ENCODE measurements around the gene FDX2.
A peak's percentile ranks its signal among the peaks of the same experiment; 100 is the strongest.

The FDX2 gene

DNA sequence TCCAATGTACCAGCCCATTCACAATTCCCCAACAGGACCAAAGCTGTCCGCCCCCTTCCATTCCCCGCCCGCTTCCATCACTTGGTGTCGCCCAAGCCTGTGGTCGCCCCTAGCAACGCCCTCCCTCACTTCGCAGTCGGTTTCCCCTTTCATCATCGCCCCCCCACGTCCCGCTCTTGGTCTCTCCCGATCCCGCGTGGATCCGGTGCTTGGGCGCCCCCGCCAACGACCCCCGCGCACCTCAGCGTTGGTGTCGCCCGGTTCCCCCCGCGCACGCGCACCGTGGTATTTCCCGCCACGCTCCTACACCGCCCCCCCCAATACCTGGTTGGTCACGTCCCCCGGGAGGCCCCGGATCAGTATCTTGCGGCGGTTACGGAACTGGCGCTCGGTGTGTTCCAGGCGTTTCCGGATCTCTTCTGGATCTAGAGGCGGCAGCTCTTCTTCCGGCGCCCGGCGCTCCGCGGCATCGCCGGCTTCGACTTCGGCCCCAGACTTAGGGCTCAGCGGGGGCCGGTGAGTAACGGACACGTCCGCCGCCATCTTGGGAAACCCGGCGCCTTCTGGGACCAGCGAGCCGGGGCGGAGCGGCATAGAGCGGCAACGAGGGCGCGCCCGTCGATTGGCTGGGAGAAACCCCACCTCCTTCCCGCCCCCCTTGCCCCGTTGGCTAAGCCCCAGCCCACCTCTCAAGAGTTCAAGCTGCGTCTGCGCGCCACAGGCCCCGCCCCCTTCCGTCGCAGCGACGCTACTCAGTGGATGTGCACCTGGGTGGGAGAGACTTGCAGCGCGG is 17.3 kb upstream of the FDX2 start, which contains the start of gene RAVER1:
Gene RAVER1, minus strand, starts transcription at position 565 of the 793 bp plus-strand sequence. Its CDS starts 22 bp downstream, at position 543.
- DNase-seq: peak; percentile 90 to 96

DNA sequence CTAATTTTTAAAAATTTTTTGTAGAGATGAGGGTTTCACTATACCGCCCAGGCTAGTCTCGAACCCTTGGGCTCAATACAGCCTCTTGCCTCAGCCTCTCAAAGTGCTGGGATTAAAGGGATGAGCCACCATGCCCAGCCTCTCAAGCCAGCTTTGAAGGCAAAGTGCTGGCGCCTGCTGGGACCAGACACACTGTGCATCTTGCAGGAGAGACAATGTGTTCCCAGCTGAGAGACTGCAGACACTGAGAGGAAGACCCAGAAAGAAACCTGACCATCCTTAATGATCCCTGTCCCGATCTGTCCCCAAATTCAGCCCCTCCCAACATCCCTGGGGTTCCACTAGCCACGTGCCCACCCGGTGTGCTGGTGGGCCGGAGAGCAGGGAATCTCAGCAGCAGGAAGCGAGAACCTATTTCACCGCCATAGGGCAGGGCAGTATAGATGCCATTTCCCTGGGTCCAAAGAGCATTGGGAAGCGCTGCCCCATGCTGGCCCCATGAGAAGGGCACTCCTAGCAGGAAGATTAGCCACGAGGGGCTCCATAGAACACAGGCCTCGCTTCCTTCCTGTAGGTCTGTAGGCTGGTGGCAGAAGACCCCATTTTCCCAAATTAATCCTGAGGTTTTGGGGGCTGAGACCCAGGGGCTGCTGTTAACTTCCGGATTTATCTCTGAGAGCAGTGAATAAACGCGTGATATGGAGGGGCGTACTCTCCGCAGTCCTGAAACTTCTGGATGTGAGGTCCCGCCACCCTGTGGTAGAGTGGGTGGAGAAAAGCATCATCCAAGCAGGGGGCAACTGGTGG is 16.5 kb upstream of the FDX2 start:
- no peak for DNase-seq

DNA sequence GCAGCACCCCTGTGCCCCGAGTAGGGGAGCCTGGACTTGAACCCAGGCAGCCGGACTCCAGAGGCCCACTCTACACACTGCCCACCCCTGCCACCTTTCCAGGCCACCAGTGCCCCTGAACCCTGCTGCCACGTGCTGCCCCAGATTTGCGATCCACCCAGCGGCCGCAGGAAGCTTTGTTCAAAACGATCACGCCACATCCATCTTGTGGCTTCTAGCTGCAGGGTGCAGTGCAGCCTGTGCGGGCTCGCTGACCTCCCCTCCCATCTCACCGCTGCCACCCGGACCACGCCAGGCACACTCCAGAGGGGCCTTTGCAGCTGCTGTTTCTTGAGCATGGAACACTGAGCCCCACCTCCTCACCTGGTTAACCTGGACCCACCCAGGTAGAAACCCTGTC is 13.7 kb upstream of the FDX2 start:
- DNase-seq: no peak

DNA sequence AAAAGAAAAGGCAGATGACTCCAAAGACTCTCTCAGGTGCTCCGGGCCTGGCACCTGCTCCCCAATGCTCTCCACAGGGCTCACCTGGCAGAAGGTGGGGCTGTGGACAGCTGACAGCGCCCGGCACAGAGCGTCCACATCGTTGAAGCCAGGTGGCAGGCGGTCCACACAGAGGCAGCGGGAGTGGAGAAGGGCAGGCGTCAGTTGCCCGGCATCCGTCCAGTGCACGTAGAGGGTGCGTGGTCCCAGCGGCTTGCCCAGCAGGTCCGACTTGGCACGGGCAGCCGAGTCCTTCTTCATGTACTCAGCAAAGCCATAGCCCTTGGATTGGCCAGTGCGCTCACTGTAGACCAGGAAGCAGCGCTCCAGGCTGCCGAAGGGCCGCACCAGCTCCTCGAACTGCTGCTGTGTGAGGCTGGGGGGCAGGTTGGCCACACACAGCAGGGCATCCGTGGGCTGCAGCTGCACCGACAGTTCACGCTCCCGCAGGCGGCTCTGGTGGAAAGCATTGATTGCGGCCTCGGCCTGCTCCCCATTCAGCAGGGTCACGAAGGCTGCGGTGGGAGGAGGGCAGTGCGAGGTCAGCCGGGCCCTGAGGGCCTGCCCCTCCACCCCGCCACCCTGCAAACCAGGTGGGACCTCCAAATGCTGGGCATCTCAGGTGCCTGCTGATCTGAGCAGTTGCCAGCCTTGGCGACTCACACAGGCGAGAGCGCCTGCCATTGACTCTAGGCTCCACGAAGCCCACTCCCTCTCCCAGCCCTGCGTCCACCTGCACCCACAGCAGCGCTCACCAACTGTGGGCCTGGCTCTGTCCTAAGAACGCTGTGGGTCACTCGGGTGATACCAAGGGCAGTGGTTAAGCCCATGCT is 13.0 kb upstream of the FDX2 start:
- no peak for DNase-seq

DNA sequence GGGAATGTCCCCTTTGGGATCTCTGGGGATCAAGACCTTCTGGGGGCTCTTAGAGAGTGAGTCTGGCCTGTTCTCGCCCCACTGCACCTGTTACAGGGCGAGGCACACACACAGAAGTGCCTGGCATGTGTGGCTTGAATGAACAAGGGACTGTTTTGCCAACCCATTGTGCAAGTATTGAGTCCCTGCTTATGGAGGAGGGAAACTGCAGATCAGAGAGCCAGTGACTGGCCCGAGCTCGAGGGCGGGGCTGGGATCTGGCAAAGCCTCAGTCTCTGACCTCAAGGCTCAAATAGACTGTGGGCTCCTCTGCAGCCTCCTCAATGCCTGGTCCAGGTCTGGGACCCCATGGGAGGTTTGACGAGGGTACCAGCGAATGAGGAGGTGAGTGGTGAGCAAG is 12.0 kb upstream of the FDX2 start:
- no peak for DNase-seq

DNA sequence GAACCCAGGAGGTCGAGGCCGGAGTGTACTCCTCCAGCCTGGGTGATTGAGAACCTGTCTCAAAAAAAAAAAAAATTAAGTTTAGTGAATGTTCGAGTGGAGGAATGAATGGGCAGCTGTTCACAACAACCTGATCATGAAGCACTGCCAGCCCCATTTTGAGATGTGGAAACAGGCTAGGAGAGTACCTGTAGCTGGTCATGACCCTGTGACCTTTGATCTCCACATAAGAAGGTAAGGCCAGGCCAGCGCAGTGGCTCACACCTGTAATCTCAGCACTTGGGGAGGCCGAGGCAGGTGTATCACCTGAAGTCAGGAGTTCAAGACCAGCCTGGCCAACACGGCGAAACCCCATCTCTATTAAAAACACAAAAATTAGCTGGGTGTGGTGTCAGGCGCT is 9.9 kb upstream of the FDX2 start:
- no peak for DNase-seq

DNA sequence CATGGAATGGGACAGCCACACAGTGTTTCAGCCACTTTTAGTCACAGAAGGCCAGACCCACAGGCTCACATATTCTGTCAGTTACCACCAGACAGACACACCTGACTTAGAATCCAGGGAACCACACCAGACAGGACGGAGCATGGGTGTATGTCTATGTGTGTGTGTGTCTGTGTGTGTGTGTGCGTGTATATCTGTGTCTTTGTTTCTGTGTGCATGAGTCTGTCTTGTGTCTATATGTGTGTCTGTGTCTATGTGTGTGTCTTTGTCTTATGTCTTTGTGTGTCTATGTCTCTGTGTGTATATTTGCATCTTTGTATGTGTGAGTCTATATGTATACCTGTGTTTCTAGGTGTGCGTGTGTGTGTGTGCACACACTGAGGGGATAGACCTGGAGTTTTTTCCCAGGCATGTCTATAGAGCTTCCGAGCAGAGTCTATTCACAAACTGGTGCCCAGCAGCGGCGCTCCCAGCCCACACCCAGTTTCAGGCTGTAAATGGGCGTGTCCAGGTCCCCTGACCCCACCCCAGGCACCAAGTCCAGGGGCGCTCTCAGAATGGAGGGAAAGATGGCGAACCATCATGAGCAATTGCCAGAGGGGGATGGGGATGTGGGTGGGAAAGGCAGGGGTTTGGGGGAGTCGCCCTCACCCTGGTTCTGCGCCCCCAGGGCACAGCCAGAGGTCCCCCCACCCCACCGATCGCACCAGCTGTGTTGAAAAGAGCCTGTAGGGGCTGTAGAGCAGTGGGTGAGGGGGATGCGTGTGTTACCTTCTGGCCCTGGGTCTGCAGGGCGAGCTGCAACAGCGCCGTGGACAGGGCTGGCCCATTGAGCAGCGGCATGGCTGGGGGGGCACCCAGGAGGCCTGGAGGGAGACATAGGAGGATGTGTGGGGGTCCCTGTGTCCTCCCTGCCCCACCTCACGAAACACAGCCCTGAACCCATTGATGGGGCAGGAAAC is 6.3 kb upstream of the FDX2 start:
- no peak for DNase-seq

DNA sequence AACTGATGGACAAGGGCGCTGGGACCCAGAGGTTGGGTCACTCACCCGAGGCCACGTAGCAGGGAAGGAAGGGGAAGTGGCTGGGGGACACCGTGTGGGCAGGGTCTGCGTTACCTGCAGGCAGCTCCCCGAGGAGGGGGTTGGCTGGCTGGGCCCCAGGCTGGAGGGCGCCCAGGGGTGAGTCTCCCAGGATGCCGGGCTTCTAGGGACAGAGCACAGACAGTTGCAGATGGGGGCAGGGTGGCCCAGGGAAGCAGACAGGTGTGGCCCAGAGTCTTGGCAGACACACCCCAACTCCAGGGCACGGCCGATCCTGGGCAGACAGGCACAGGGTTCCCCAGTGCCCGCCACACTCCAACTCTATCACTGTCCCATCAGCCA is 5.6 kb upstream of the FDX2 start:
- DNase-seq: no peak

DNA sequence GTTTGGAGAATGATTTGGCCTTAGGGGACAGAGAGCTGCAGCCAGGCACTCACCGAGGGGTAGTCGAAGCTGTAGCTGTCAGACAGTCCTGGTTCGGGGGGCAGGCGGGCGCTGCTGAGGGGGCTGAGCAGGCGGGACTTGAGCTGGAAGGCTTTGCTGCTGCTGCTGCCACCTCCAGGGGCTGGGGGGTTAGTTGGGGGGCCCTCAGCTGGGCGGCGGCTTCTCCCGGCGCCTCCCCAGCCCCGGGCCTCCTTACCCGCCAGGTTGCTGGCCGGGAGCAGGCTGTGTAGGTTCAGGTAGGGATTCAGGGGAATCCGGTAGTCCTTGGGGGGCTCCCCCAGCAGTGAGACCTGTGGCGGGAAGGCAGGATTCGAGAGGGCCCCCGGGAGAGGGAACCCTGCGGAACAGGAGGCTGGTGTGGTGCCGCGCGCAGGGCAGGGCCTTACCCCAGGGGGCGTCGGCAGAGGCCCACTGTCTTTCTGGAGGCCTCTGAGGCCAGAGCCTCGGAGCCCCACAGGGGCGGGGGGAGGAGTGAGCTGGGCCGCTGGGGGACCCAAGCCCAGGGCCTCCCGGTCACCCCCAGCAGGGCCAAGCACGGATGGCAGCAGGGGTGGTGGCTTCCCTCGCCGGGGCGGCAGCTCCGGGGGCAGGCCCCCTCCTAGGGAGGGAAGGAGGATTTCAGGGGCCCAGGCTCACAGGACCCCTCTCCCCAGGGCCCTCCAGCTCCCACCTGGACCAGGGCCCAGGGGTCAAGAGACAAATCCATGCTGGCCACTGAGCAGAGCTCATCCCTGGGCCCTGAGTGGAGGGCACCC is 5.0 kb upstream of the FDX2 start:
- no peak for DNase-seq

DNA sequence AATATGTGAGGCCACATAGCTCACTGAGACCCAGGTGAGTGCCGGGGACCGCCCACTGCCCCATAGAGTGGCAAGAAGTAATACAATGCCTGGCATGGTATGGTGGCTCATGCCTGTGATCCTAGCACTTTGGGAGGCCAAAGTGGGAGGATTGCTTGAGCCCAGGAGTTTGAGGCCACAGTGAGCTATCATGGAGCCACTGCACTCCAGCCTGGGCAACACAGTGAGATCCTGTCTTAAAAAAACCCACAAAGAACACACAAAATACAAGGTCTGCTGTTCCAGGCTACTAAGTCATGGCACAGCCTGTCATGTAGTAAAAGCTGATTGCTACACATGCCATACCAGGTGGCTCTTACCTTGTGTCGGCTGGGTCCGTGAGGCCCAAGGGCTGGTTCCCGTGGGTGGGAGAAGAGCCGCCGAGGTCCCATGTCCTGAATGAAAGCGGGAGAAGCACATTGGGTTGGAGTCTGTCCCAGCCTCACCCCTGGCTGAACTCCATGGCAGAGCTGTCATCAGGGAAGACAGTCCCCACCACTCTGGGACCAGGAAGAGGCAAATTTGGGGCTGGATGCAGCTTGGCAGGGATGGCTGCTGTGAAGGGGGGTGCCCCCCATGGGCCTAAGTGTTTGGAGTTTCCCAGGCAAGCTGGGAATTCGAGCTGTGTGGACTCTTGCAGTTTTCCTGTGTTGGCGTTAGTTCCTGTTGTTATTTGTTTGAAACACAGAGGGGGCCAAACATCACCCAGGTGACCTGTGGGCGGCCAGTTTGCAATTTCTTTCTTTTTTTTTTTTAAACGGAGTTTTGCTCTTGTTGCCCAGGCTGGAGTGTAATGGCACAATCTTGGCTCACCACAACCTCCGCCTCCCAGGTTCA is 3.2 kb upstream of the FDX2 start:
- no peak for DNase-seq

DNA sequence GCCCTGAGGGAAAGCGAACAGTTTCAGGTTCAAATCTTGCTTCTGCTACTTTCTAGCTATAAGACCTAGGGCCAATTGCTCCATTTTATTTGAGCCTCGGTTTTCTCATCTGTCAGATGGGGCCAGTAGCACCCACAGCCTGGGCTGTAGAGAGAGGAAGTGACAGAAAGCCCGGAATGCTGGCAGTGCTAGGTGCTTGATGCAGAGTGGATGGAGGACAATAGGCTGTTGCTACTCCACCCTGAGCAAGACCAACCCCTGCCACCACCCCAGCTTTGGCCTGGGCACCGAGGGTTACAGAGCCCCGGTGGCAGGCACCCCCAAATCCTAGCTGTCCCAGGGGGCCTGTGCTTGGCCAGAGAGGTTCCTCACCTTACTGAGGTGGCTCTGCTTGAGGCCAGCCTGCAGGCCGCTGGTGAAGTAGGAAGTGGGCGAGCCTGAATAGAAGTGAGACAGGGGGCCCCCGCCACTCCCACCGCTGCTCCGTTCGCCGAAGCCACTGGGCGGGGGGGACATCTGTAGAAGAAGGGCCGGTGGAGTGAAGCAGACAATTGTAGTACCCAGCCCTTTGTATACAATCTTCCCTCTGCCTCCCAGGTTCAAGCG is 2.1 kb upstream of the FDX2 start:
- no peak for DNase-seq

DNA sequence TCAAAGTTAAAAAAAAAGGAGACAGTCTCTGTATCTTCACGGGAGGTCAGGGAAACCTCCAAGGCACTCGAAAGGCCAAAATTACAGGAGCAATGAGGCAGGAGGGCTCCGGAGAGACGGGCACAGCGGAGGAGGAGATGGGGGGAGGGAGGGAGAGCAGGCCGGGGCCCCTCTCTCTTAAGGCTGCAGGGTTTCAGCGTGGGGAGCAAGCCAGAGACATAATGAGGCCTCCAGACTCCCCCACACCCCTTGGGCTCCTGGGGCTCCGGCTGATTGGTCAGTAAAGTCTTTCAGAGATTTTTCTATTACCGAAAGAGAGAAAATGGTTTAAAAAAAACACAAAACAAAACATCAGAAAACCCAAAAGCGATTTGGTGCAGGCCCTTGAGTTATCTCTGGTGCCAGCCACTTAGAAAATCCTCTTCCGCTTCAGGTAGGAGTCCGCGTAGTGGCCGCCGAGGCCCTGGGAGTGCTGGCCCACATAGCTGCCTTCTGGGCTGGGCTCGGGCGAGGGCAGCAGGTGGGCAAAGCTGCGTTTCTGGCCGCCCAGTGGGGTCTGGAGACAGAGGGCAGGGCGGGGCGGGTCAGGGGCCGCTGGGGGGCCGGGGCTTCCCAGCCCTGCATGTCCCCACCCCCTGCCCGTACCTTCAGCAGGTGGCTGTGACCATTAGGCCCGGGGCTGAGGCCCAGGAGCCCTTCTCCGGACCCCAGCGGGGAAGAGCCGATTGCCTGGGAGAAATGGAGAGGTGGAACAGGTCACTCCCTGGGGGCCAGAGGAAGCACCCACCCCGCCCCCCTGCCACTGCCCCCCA is 1.4 kb upstream of the FDX2 start:
- no peak for DNase-seq

DNA sequence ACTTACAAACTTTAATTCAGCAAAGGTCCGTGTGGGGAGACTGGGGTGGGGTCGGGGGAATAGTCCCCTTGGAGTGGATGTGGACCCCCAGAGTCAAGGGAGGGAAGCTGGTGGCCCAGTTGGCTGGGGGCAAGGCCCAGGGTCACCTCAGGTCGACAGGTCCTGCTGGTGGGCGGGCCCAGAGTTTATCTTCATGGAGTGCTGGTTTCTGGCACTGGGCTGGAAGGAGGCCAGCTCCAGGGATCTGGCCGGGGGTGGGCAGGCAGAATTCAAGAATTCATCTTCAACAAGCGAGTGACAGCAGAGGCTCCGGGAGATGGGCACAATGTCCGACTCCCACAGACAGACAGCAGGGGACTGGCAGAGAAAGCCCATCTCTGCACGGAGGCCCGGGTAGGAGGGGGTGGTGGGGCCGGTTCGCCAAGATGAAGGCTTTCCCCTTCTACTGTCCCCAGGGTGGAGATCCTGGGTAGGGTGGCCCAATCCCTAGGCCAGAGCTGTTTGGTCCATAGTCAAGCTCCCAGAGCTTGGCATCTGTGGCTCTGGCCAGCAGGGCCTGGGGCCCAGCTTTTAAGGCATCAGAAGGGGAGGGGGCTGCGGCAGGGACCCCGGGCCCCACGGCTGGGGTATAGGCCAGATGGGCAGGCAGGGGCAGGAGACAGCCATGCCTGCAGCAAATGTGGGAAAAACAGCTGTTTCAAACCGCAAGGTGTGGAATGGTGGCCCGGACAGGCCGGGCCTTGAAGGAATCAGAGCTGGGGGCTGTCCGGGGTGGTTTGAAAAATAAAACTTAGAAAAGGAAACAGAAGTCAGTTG is 622 bp upstream of the FDX2 start:
- no peak for DNase-seq

DNA sequence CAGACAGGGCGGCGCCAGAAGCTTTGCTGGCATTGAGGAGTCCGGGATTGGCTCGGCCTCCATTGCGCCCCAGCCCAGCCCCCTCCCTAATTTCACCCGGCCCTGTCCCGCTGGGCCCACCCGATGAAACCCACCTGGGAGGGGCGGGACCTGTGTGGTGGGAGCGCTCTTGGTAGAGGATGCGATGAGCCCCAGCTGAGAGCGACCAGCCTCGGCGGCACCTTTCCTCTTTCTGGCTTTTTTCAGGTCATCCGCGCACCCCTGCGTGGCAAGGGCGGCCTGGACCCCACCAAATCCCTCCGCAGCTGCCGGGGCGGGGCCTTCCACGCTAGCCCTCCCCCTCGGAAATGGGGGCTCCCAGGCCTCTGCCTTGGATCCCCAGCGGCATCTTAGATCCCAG is 6.4 kb downstream of the FDX2 start, which contains the start of gene ZGLP1:
Gene ZGLP1, minus strand, starts transcription at position 393 of the 400 bp plus-strand sequence.
- DNase-seq: no peak

DNA sequence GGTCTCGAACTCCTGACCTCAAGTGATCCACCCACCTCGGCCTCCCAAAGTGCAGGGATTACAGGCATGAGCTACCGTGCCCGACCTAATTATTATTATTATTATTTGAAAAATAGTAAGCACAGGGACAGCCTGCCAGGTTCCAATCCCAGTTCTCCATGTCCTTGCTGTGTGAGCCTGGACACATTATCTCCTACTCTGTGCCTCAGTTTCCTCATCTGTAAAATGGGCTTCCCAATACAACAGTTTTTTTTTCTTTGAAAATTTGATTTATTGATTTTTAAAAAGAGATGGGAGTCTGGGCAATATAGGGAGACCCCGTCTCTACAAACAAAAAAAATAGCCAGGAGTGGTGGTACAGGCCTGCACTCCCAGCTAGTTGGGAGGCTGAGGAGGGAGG is 9.5 kb downstream of the FDX2 start:
- DNase-seq: no peak

DNA sequence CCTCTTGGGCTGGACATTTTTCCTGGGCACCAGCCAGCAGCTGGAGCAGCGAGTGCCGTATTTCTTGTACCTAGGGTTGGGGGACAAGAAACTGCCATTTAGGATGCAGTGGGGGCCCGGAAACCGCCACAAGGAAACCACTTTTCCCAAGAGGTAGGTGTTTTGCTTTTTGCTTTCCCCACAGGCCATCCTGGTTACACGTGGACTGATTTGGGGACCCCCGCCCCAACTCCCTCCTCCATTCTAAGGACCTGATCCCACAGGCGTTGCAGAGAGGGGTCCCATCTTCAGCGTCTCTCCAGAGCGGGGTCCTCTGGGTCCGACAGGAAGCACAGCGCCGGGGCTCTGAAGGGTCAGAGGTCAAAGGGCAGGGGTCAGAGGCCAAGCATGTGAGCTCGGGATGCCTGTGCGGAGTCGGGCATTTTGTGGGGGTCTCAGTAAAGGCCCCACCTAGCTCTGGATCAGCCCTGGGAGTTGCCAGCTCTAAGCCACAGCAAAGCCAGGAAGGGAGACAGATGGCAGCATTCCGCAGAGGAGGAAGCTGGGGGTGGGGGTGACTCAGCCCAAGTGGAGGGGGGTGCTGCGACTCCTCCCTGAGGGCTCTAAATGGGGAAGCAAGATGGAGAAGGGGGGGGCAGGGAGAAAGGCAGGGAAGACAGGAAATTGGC is 10.5 kb downstream of the FDX2 start:
- peak in 1 of 2 donors; percentile 35 for DNase-seq
